Neural progenitor cell (in vitro differentiated cells): ENCODE measurements around the gene AKAP6. TPM values are rescaled to one million over a fixed set of nuclear protein-coding genes. Genes with fewer than 3 reads are reported as not detected.
A peak's percentile ranks its signal among the peaks of the same experiment; 100 is the strongest.

Experiments
- DNase-seq: peaks from one replicate; pipeline ENCODE4 v3.0.0-alpha.2; 2016; ENCODE audit warnings: low spot score
- H2AFZ ChIP-seq: fragments of 200-600 bp; sonication (generic); replicated peaks from 2 replicates; pipeline ENCODE4 v1.6.1; 2016; ENCODE audit warnings: antibody characterized with exemption
- H3F3A ChIP-seq: fragments of 200-600 bp; sonication (generic); 2 replicates; pipeline ENCODE4 v1.6.1; 2016; ENCODE audit warnings: antibody characterized with exemption, low read depth
- H3K27ac ChIP-seq: fragments of 200-600 bp; sonication (generic); 2 replicates; pipeline ENCODE4 v1.5.1; 2016; ENCODE audit warnings: mild to moderate bottlenecking
- H3K27me3 ChIP-seq: fragments of 200-600 bp; sonication (generic); 2 replicates; pipeline ENCODE4 v1.6.1; 2016; ENCODE audit warnings: mild to moderate bottlenecking, moderate library complexity
- H3K36me3 ChIP-seq: fragments of 200-600 bp; sonication (generic); 2 replicates; pipeline ENCODE4 v1.5.1; 2016
- H3K4me1 ChIP-seq: fragments of 200-600 bp; sonication (generic); 2 replicates; pipeline ENCODE4 v1.6.1; 2016; ENCODE audit warnings: mixed run types
- H3K4me2 ChIP-seq: fragments of 200-600 bp; sonication (generic); 2 replicates; pipeline ENCODE4 v1.6.1; 2016
- H3K4me3 ChIP-seq: fragments of 200-600 bp; sonication (generic); 2 replicates; pipeline ENCODE4 v1.5.1; 2016
- H3K79me2 ChIP-seq: fragments of 200-600 bp; sonication (generic); 2 replicates; pipeline ENCODE4 v1.6.1; 2016; ENCODE audit warnings: low read depth
- H3K9ac ChIP-seq: fragments of 200-600 bp; sonication (generic); 2 replicates; pipeline ENCODE4 v1.6.1; 2016
- H3K9me3 ChIP-seq: fragments of 200-600 bp; sonication (generic); 2 replicates; pipeline ENCODE4 v1.5.1; 2016; ENCODE audit warnings: low read depth
- H4K20me1 ChIP-seq: fragments of 200-600 bp; sonication (generic); 2 replicates; pipeline ENCODE4 v1.6.1; 2016; ENCODE audit warnings: low read depth
- H3K27ac Mint-ChIP-seq: 3 replicates; pipeline ENCODE4 v1.8.0; 2021; ENCODE audit warnings: mixed read lengths
- H3K27me3 Mint-ChIP-seq: 2 replicates; pipeline ENCODE4 v1.8.0; 2022; ENCODE audit warnings: low read depth, mild to moderate bottlenecking, inconsistent platforms, moderate library complexity, mixed read lengths; ENCODE audit not compliant: insufficient read depth
- H3K36me3 Mint-ChIP-seq: 3 replicates; pipeline ENCODE4 v1.8.0; 2021; ENCODE audit warnings: mixed read lengths
- H3K4me1 Mint-ChIP-seq: 3 replicates; pipeline ENCODE4 v1.8.0; 2021; ENCODE audit warnings: mixed read lengths
- H3K4me3 Mint-ChIP-seq: 3 replicates; pipeline ENCODE4 v1.8.0; 2021; ENCODE audit warnings: mild to moderate bottlenecking, moderate library complexity, mixed read lengths
- H3K9me3 Mint-ChIP-seq: 3 replicates; pipeline ENCODE4 v1.8.0; 2020; ENCODE audit warnings: mixed read lengths
- CTCF ChIP-seq: fragments of 200-600 bp; sonication (generic); IDR thresholded peaks from 2 replicates; pipeline ENCODE4 v1.5.1; 2017; ENCODE audit warnings: antibody characterized with exemption, mild to moderate bottlenecking
- EZH2 ChIP-seq: fragments of 200-600 bp; sonication (generic); IDR thresholded peaks from 2 replicates; pipeline ENCODE4 v1.6.1; 2017; ENCODE audit warnings: antibody characterized with exemption, mild to moderate bottlenecking, moderate library complexity
- EZH2phosphoT487 ChIP-seq: fragments of 200-600 bp; sonication (generic); IDR thresholded peaks from 2 replicates; pipeline ENCODE4 v1.6.1; 2017; ENCODE audit warnings: antibody characterized with exemption
- total RNA-seq: library from RNA; depleted of rRNA; stranded (reverse); fragments of >200 nt; gene quantifications from 2 replicates; pipeline ENCODE4 v1.2.3, GENCODE V29; 2015; ENCODE audit warnings: low replicate concordance

AKAP6 gene
- total RNA-seq, 1 donor from 2014 or later, result 3.7 TPM

GRCh38 chr14:32630701-32631100 is 301.6 kb downstream of the AKAP6 start:
- H3K9me3 Mint-ChIP-seq, result no peaks in the 10 kb centered on the region
- no peaks in the 10 kb centered on the region for H3K27me3 Mint-ChIP-seq
- no peak overlapping the region for H3K27ac Mint-ChIP-seq
- H3K4me1 Mint-ChIP-seq, result peaks cover 32% of the 10 kb centered on the region
- H3K9ac ChIP-seq, result no peak overlapping the region
- no peak overlapping the region for H3K4me3 Mint-ChIP-seq
- peaks cover 27% of the 10 kb centered on the region for H3K4me1 ChIP-seq
- H3K4me3 ChIP-seq, result no peak overlapping the region
- H3F3A ChIP-seq, result no peaks in the 10 kb centered on the region
- no peaks in the 10 kb centered on the region for H3K79me2 ChIP-seq
- TF ChIP-seq CTCF, result no peak
- TF ChIP-seq EZH2, result no peak
- no peaks in the 10 kb centered on the region for H3K36me3 ChIP-seq
- no peaks in the 10 kb centered on the region for H3K36me3 Mint-ChIP-seq
- DNase-seq, result no peak
- H3K4me2 ChIP-seq, result no peak overlapping the region
- no peak overlapping the region for H3K27ac ChIP-seq
- no peak overlapping the region for H2AFZ ChIP-seq
- no peaks in the 10 kb centered on the region for H3K9me3 ChIP-seq
- H3K27me3 ChIP-seq, result no peaks in the 10 kb centered on the region
- H4K20me1 ChIP-seq, result no peaks in the 10 kb centered on the region

GRCh38 chr14:32633224-32633859 is 304.2 kb downstream of the AKAP6 start:
- Mint-ChIP-seq H3K4me1 (peaks cover 26% of the 10 kb centered on the region), H3K27me3 (no peaks in the 10 kb centered on the region), H3K9me3 (no peaks in the 10 kb centered on the region), H3K36me3 (no peaks in the 10 kb centered on the region), H3K27ac (no peak overlapping the region), H3K4me3 (no peak overlapping the region)
- H3K27ac ChIP-seq, result no peak overlapping the region
- peak; percentile 45 for DNase-seq
- no peaks in the 10 kb centered on the region for H3K79me2 ChIP-seq
- no peaks in the 10 kb centered on the region for H3F3A ChIP-seq
- H2AFZ ChIP-seq, result no peak overlapping the region
- H3K9ac ChIP-seq, result no peak overlapping the region
- peaks cover 17% of the 10 kb centered on the region for H3K4me1 ChIP-seq
- no peaks in the 10 kb centered on the region for H3K9me3 ChIP-seq
- TF ChIP-seq EZH2phosphoT487 (no peak), CTCF (no peak), EZH2 (no peak)
- no peaks in the 10 kb centered on the region for H3K27me3 ChIP-seq
- peak overlapping the region; percentile 5 for H3K4me2 ChIP-seq
- no peaks in the 10 kb centered on the region for H4K20me1 ChIP-seq
- H3K4me3 ChIP-seq, result no peak overlapping the region
- no peaks in the 10 kb centered on the region for H3K36me3 ChIP-seq

- H3K4me3 ChIP-seq, result no peak overlapping the region
- H3K36me3 ChIP-seq, result no peaks in the 10 kb centered on the region
- H3K4me2 ChIP-seq, result peak overlapping the region; percentile 5
- no peak for DNase-seq
- H3K27me3 Mint-ChIP-seq, result no peaks in the 10 kb centered on the region
- no peak overlapping the region for H3K27ac Mint-ChIP-seq
- H3K79me2 ChIP-seq, result no peaks in the 10 kb centered on the region
- H3K36me3 Mint-ChIP-seq, result no peaks in the 10 kb centered on the region
- no peaks in the 10 kb centered on the region for H3K9me3 Mint-ChIP-seq
- TF ChIP-seq EZH2phosphoT487, result no peak
- TF ChIP-seq EZH2, result no peak
- no peak for TF ChIP-seq CTCF
- H4K20me1 ChIP-seq, result no peaks in the 10 kb centered on the region
- H3K4me1 ChIP-seq, result peaks cover 17% of the 10 kb centered on the region
- H2AFZ ChIP-seq, result no peak overlapping the region
- H3K27ac ChIP-seq, result no peak overlapping the region
- no peaks in the 10 kb centered on the region for H3F3A ChIP-seq
- H3K4me1 Mint-ChIP-seq, result peaks cover 26% of the 10 kb centered on the region
- no peak overlapping the region for H3K4me3 Mint-ChIP-seq
- no peaks in the 10 kb centered on the region for H3K27me3 ChIP-seq
- H3K9me3 ChIP-seq, result no peaks in the 10 kb centered on the region
- no peak overlapping the region for H3K9ac ChIP-seq
These were observed 304.8 kb downstream of the AKAP6 start for GRCh38 chr14:32633930-32634329.
